Amniotic stem cell (primary cell): ENCODE measurements around the gene SMIM35.

ENCODE experiments used
- DNase-seq: peaks from one replicate; lab custom pipeline; 2025; lab: John Stamatoyannopoulos, UW

SMIM35 gene

DNA sequence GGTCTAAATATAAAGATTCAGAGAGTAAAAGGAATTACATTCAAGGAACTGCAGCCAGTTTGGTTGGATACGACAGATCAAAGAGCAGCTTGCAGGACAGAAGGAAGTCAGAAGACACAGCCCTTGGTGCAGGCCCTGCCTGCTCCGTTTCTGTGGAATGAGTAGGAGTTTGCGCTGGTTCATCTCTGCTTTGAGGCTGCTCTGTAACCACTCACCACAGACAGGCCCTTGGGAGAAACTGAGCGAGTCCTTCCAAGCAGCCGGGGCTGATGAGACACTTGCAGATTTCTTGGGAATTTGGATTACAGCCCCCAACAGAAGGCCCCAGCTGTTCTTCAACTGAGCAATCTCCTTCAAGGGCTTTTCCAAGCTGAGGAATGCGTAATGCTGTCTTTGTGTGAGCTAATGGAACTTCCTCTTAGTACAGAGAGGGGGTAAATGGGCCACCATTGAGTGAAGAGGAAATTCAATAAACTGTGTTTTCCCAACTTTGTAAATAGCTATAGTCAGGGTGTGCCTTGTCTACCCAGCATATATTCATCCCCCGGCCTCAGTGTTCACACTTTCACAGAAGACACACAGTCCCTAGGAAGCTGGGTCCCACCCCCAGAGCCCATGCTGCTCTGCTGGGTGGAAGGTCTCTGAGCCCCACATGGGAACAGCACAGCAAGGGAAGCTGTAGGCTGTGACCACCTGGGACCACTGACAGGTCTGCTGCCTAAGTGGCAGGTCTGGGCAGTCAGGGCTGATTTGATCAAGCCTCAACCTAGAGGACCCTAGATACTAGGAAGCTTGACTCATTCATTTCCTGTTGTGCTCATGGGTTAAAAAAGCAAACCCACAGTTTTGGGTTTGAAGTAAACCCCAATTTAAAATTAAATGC, 84.0 kb downstream of the SMIM35 start:
- no peak for DNase-seq

DNA sequence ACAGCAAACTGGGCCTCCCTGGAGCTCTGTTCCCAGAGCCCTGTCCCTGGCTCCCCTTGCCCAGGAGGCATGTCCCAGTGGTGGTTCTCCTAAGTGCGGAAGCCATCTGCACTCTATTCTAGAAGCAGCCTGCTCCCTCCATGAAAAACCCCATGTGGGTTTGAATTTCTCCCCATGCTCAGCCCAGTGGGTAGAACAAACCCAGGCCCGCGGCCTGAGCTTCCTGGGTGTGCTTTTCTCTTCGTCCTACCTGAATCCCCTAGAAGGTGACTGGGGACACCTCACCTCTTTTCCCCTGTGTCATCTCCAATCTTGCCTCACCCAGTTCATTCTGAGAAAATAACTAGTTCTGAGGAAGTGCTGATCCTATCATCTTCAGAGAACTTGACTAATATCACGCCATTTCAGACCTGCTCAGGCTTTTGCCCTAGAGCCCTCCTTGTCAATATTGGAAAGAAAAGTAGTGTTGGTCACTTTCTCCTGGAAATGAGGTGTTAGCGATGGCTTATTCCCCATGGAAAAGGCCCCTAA, 84.7 kb downstream of the SMIM35 start:
- no peak for DNase-seq

DNA sequence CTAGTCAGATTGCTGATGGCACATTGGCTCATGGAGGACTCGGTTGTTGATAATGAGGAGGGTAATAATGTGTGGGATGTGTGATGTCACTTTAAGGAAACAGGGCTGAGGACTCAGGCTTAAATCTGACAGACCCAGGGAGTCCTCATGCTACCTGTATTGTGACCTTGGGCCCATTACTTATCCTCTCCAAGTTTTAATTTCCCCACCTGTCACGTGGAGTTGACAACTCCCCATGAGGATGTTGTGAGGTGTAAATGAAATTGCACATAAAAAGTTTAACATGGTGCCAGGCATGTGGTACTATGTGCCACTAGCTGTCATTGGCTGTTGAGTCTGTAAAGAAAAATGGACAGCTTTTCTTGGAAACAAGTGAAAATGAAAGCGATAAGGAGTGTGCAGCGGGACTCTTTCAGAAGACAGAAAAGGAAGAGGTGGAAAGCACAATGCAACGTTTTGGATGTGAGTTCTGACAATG, 85.2 kb downstream of the SMIM35 start:
- DNase-seq: no peak

DNA sequence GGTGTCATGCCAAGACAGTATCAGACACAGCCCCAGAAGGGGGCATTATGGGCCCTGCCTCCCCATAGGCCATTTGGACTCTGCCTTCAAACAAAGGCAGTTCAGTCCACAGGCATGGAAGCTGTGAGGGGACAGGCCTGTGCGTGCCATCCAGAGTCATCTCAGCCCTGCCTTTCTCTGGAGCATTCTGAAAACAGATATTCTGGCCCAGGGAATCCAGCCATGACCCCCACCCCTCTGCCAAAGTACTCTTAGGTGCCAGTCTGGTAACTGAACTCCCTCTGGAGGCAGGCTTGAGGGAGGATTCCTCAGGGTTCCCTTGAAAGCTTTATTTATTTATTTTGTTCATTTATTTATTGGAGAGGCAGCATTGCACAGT, 85.9 kb downstream of the SMIM35 start:
- no peak for DNase-seq

DNA sequence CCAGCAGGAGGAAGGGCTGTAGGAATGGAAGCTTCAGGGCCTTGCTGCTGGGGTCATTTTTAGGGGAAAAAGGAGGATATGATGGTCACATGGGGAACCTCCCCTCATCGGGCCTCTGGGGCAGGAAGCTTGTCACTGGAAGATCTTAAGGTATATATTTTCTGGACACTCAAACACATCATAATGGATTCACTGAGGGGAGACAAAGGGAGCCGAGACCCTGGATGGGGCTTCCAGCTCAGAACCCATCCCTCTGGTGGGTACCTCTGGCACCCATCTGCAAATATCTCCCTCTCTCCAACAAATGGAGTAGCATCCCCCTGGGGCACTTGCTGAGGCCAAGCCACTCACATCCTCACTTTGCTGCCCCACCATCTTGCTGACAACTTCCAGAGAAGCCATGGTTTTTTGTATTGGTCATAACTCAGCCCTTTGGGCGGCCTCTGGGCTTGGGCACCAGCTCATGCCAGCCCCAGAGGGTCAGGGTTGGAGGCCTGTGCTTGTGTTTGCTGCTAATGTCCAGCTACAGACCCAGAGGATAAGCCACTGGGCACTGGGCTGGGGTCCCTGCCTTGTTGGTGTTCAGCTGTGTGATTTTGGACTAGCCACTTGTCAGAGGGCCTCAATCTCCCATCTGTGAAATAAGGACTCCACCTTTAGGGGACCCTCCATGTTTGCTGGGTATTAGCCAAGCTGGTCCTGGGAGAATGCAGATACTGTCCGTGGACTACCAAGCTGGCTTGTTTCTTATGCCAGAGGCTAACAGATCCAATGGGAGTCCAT, 86.5 kb downstream of the SMIM35 start:
- DNase-seq: no peak

DNA sequence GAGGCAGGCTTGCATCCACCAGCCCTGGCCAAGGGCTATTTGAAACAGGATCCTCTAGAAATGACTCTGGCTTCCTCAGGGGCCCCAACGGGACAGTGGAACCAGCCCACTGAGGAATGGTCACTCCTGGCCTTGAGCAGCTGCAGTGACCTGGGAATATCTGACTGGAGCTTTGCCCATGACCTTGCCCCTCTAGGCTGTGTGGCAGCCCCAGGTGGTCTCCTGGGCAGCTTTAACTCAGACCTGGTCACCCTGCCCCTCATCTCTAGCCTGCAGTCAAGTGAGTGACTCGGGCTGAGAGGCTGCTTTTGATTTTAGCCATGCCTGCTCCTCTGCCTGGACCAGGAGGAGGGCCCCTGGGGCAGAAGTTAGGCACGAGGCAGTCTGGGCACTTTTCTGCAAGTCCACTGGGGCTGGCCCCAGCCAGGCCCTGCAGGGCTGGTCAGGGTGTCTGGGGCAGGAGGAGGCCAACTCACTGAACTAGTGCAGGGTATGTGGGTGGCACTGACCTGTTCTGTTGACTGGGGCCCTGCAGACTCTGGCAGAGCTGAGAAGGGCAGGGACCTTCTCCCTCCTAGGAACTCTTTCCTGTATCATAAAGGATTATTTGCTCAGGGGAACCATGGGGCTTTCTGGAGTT, 87.3 kb downstream of the SMIM35 start:
- no peak for DNase-seq

DNA sequence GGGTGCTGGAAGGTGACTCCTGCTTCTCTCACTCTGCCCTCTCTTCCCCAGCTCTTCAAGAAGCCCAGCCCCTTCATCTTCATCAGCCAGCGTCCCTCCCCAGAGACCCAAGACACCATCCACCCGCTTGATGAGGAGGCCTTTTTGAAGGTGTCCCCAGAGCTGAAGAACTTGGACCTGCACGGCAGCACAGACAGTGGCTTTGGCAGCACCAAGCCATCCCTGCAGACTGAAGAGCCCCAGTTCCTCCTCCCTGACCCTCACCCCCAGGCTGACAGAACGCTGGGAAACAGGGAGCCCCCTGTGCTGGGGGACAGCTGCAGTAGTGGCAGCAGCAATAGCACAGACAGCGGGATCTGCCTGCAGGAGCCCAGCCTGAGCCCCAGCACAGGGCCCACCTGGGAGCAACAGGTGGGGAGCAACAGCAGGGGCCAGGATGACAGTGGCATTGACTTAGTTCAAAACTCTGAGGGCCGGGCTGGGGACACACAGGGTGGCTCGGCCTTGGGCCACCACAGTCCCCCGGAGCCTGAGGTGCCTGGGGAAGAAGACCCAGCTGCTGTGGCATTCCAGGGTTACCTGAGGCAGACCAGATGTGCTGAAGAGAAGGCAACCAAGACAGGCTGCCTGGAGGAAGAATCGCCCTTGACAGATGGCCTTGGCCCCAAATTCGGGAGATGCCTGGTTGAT, 88.0 kb downstream of the SMIM35 start:
- no peak for DNase-seq

DNA sequence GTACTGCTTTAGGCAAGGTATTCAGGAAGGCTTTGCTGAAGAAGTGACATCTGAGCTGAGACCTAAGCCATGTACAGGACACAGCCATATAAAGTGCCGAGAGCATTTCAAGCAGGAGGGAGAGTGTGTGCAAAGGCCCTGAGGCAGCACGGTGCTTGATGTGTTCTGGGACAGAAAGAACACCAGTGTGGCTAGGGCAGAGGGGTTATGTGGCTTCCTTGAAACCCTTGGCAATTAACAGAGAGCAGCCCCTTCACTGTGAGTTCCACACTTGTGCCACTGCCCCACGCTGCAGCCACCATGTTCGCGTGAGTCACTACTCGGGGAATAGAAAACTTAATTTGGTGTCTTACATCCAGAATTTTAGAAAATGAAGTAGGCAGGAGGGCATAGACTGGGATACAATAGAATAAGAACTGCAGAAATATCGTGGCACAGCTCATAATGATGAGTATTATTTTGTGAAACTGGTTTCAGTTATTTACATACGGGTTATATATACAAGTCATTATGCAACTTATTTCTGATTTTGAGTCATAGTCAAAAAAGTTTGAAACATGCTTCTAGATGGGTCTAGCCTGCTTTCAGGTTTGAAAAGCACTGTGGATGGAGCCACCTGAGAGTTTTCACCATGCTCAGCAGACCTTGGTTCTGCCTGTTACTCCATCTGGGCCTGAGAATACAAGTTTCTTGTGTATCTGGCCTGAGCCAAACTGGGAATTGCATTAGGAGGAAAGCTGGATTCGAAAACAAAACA, 88.8 kb downstream of the SMIM35 start:
- DNase-seq: no peak

DNA sequence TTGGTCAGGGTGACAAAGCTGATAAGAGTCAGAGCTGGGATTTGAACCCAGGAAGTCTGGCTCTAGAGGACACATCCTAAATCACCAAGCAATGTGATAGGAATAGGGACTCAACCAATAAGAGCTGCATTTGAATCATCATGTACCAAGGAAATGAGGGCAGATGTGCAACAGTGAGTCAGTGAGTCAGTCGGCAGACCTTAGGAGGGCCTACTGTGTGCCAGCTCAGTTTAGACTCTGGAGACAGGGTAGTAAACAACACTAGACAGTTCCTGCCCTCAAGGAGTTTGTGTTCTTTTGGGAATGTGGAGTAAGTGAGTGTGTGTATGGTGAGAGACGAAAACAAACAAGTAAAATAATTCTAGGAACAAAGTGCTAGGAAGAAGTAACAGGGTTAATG, 89.4 kb downstream of the SMIM35 start:
- DNase-seq: no peak

DNA sequence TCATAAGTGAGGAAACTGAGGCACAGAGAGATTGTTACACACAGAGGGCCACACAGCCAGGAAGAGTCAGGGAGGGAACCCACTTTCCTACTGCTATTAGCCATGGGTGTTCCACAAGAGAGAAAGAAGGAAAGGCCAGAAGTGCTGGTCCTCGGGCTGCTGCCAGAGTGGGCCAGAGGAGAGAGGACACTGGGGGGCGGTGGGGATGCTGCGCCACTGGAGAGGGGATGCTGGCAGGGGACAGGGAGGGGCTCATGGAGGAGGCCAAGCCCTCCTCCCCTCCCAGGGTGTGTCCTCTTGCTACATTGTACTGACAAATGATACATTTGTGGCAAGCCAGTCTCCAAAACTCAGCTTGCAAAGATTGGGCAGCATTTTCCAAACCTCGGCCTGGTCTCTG, 90.7 kb downstream of the SMIM35 start:
- DNase-seq: no peak

DNA sequence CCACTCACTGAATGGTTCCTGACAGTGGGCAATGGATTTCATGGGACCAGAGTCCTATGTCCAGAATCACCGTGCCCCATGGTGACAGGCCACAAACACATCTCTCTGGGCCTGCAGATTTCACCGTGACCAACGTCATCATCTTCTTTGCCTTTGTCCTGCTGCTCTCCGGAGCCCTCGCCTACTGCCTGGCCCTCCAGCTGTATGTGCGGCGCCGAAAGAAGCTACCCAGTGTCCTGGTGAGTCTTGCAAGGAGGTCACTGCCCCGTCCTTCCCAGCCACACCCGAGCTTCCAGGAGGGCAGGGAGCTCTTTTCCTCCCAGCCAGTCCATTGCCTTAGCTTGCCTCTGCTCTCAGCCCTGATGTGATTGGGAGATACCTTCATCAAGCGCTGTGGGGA, 91.3 kb downstream of the SMIM35 start:
- DNase-seq: no peak

DNA sequence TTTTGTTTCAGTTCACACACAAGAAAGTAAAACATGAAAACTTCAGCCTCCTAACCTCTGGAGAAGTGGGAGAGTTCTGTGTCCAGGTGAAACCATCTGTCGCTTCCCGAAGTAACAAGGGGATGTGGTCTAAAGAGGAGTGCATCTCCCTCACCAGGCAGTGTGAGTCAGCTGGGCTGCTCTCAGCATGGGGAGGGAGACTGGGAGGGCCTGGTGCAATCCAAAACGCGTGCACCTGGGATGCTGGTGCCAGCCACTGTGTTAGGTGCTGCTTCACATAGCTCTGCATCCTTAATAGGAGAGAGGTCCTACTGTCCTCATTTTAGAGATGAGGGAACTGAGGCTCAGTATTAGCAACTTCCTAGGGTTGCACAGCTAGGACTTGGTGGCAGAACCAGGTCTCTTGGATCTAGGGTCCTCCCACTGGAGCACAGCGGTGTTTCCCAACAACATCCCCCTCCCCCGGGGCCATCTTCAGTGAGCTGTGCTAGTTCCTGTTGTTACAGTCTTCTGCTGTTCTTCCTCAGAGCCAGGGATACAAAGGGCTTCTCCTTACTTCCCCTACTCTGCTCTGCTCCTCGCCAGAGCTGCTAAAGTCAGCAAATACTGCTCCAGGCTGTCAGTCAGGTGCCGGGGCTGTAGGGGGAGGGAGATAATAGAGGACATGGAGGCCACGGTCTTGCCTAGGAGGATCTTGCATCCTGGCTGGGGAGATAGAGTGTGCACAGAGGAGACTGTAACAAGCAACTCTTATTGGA, 92.6 kb downstream of the SMIM35 start:
- DNase-seq: no peak

DNA sequence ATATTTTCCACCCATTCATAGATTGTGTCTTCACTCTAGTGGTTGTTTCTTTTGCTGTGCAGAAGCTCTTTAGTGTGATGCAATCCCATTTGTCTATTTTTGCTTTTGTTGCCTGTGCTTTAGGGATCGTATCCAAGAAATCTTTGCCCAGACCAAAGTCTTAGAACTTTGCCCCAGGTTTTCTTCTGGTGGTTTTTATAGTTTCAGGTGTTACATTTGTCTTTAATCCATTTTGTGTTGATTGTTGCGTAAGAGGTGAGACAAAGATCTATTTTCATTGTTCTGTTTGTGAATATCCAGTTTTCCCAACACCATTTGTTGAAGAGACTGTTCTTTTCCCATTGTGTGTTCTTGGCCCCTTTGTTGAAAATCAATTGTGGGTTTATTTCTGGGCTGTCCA, 94.1 kb downstream of the SMIM35 start:
- DNase-seq: no peak

DNA sequence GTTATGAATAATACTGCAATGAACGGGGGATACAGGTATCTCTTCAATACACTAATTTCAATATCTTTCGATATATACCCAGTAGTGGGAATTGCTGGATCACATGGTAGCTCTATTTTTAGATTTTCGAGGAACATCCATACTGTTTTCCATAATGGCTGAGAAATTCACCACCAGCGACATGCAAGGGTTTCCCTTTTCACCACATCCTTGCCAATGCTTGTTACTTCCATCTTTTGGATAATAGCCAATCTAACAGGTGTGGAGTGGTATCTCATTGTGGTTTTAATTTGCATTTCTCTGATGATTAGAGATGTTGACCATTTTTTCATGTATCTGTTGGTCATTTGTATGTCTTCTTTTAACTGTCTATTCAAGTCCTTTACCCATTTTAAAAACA, 94.6 kb downstream of the SMIM35 start:
- no peak for DNase-seq

DNA sequence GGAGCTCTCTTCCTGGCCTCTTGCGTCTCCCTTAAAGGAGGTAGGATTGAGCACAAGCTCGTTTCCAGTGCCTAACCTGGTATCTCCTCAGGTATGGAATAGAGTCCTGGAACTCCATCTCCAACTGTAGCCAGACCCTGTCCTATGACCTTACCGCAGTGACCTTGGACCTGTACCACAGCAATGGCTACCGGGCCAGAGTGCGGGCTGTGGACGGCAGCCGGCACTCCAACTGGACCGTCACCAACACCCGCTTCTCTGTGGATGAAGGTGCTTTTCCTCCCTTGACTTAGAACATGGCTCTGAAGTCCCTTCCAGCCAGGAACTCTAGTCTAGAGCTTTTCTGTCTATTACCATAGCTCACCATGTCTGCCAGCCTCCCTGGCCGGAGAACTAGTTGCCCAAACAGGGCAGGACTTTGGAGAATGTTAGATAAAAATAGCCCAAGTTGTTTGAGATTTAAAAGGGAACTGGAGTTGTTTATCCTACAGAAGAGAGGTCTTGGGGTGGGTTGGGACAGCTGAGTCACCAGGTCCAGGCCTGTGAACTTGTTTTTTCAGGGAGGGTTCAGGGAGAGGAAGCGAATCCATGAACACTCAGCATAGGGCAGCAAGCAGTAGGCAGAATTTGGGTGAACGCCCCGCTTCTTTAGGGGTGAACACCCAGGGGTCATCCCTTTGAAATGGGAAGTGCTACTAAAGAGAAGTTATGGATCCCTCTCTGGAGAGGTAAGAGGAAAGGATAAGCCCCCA, 97.2 kb downstream of the SMIM35 start:
- no peak for DNase-seq

DNA sequence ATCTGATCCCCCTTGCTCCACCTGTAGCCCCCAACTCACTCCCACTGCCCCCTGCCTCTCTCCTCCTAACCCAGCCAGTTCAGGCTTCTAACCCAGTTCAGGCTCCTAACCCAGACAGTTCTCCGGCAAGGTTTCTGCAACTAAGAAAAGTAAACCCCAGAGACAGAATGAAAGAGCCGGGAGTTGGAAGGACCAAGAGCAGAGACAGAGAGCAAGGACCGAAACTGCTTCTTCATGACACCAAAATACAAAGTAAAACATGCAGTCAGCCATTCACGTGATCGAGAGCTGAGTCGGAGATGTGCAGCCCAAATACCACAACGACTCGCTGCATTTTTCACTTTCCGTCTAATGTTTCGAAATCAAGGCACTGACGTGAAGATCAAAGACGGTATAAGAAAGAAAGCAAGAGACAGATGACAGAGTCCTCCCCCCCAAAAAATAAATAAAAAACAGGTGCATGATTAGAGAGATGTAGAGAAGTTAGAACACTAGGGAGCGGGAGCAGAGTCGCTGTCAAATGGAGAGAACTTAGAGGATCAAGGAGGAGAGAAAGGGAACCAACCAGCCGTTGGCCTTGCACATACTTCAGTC, 99.7 kb downstream of the SMIM35 start:
- no peak for DNase-seq

DNA sequence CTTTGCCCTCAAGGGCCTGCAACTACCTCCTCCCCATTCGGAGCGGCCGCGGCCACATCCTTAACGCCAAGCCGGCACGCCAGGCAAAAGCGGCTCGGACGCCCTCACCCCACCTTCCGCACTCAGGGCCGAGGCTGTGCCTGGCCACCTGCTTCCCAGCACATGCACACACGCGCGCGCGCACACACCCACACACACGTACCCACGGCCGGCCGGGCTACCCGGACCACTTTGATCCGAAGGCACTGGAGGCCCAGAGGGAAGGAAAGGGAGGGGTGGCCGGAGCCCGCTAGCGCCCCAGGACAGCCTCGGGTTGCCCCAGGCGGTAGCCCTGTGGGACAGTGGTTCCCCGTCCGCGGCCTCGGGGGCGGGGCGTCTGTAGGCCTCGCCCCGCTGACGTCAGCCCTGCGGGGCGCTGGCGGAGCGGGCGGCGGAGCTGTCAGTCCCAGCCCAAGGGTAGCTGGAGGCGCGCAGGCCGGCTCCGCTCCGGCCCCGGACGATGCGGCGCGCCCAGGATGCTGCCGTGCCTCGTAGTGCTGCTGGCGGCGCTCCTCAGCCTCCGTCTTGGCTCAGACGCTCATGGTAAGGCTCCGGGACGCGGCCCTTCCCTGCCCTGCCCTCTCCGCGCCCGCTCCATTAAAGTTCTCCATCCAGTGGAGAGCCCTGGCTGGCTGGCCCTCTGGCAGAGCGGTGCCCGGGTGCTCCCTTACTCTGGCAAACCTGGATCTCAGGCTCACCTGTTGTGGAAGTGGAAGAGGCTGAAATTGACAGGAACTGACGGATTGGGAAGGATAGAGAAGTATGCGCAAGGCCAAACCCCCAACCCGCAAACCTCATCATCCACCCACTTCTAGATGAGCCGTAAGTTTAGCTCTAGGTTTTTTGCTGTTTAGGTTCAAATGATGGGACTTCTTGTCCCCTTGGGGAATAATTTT, 100.5 kb downstream of the SMIM35 start, which contains the start of gene IL10RA:
TSS of gene IL10RA (plus strand) at position 442 of the 935 bp plus-strand sequence. CDS start at position 516, 74 bp downstream.
- no peak for DNase-seq

DNA sequence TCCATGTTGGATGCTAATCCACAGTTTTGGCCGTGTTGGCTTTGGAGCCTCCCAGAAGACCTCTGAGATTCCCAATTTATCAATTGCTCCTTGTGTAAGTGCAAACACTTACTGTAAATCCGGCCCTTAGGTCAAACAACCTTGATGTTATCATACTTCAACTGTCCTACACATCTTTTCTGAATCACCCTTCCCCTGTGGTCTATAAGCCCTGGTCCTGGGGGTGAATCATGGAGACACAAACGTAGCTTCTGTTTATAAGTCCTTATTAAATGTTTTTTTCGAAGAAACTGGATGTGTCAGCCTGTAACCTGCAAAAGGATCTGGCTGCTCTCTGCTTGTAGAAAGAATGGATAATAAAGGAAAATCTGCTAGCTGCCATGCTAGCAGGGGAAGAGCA, 102.3 kb downstream of the SMIM35 start:
- DNase-seq: no peak
